ENCODE data around the gene PDE6H.

The PDE6H gene

DNA sequence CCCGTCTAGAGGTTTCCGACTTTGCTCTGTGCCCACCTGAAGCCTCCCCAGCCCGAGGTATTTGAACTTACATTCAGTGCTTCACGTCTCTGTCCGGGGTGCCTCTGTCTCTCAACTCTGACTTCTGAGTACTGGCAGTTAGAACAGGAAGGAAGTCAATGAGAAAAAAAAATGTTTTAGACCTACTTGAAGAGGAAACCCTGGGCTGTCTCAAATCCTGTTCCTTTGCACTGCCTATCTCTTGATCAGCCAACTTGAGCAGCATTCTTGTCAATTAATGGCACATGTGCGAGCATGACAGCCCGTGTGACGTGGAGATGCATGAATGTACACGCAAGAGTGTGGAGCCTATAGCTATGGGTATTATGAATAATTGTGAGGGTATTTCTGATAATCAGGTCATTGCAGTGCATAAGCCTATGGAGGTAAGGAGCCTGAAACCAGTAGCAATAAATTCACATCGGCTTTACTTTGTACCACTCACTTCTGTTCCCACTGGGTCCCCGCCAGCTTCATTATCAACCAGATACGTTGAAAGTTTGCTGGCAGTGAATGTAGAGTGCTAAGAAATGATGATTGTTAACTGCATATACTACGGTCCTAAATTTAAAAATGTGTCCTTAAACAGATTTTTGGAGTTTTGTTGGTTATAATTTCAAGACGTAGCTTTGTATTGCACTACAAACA is 11.2 kb upstream of the PDE6H start, which contains the start of gene ARHGDIB:
Gene ARHGDIB, minus strand, starts transcription at position 136 of the 687 bp plus-strand sequence. CDS start 10,889 bp downstream, outside the sequence.
- TF ChIP-seq, protein P1, sequence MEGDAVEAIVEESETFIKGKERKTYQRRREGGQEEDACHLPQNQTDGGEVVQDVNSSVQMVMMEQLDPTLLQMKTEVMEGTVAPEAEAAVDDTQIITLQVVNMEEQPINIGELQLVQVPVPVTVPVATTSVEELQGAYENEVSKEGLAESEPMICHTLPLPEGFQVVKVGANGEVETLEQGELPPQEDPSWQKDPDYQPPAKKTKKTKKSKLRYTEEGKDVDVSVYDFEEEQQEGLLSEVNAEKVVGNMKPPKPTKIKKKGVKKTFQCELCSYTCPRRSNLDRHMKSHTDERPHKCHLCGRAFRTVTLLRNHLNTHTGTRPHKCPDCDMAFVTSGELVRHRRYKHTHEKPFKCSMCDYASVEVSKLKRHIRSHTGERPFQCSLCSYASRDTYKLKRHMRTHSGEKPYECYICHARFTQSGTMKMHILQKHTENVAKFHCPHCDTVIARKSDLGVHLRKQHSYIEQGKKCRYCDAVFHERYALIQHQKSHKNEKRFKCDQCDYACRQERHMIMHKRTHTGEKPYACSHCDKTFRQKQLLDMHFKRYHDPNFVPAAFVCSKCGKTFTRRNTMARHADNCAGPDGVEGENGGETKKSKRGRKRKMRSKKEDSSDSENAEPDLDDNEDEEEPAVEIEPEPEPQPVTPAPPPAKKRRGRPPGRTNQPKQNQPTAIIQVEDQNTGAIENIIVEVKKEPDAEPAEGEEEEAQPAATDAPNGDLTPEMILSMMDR (IDR thresholded peaks at IDR 0.05; ENCODE audit: insufficient read depth, low read length, missing control alignments) = no peak
- ChIA-PET POLR2A (no interaction called here), CTCF (no interaction called here)
- DNase-seq (ENCODE audit: low read depth, low spot score) = no peak
- H3K4me3 ChIP-seq (ENCODE audit: low read depth, low read length) = no peak within 1 kb of the TSS; the same call in 1 of the 2 replicates

DNA sequence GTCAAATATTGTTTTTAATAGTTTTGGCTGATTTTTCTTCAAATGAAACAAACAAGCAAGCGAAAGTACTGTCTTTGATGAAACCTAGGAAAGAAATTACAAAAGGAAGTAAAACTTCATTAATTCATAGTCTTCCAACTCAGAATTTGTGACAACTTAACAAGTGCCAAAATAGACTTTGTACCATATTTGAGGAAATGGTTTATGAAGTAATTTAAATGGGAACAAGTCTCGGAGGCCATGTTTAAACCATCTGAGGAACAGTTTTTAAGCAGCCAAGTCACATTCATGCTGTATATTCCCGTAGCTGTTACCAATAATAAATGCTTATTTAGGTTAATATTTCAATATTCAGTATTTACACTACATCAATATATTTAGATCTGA is 10.7 kb upstream of the PDE6H start:
- ChIA-PET POLR2A (no interaction called here), CTCF (no interaction called here)
- H3K4me3 ChIP-seq (ENCODE audit: low read depth, low read length) = no peak overlapping the region
- DNase-seq (ENCODE audit: low read depth, low spot score) = no peak
- TF ChIP-seq, protein P1 (IDR thresholded peaks at IDR 0.05; ENCODE audit: insufficient read depth, low read length, missing control alignments) = no peak

DNA sequence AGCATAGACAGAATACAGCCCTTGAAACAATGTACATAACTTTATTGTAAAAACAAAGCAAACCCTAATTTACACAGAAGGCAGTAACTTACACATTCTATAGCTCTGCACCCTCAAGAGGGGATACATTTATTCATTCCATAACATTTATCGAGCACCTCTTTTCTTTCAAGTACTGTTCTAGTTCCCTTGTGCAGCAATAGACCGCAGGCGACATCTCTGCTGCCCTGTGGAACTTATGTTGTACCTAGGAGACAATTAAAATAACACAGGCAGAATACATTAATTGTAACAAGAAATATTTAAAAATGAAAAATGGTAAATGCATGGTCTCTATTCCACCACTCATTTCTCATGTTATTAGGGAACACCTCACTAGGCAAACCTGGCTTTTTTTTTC is 10.0 kb upstream of the PDE6H start:
- CTCF ChIA-PET = no interaction called here

DNA sequence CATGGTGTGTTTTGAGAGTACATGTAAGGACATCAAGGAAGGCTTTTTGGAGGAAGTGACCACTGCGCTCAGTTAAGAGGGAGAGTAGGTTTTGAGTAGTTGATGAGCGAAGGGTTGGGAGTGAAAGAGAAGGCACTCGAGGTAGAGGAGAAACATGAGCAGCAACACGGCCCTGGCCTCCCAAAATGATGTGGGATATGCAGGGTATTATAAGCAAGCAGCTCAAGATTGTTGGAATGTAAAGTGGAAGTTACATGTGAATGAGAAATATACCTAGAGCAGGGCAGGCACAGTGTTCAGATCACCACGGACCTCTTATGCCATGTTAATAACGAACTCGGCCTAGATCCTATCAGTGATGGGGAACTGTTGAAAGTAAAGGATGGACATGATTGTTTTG is 9.3 kb upstream of the PDE6H start:
- CTCF ChIA-PET = interaction anchor here (1.0 kb wide), 1 partner anchor 32 kb away, joined by 3 read pairs; no protein-coding TSS in a partner anchor
- no peak for DNase-seq (ENCODE audit: low read depth, low spot score)
- TF ChIP-seq, protein P1 (IDR thresholded peaks at IDR 0.05; ENCODE audit: insufficient read depth, low read length, missing control alignments) = no peak
- H3K4me3 ChIP-seq (ENCODE audit: low read depth, low read length) = no peak overlapping the region
- POLR2A ChIA-PET = no interaction called here

More for the DNA sequence above, 10.0 kb upstream of the PDE6H start:
- TF ChIP-seq, protein P1 (IDR thresholded peaks at IDR 0.05; ENCODE audit: insufficient read depth, low read length, missing control alignments) = no peak
- no peak overlapping the region for H3K4me3 ChIP-seq (ENCODE audit: low read depth, low read length)
- no peak for DNase-seq (ENCODE audit: low read depth, low spot score)
- POLR2A ChIA-PET = no interaction called here

DNA sequence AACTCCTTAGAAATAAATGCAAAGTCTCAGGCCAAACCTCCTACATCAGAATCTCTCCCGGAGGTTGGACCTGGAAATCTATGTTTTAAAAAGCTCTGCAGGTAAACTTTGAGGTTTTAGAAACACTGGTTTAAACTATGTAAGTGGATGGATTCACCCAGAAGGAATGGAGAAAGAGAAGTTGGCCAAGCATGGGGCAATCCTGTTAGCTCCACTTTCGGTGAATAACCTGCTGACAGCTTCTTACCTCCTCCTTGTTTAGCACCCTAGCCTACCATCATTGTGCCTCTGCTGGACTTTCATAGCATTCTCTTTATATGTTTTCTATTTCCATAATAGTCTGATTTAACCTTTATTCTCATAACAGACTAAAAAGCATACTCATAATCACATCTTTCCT is 8.4 kb upstream of the PDE6H start:
- CTCF ChIA-PET = interaction anchor here (1.0 kb wide), 1 partner anchor 31 kb away, joined by 3 read pairs; no protein-coding TSS in a partner anchor
- DNase-seq (ENCODE audit: low read depth, low spot score) = no peak
- TF ChIP-seq, protein P1 (IDR thresholded peaks at IDR 0.05; ENCODE audit: insufficient read depth, low read length, missing control alignments) = no peak
- POLR2A ChIA-PET = no interaction called here
- no peak overlapping the region for H3K4me3 ChIP-seq (ENCODE audit: low read depth, low read length)

DNA sequence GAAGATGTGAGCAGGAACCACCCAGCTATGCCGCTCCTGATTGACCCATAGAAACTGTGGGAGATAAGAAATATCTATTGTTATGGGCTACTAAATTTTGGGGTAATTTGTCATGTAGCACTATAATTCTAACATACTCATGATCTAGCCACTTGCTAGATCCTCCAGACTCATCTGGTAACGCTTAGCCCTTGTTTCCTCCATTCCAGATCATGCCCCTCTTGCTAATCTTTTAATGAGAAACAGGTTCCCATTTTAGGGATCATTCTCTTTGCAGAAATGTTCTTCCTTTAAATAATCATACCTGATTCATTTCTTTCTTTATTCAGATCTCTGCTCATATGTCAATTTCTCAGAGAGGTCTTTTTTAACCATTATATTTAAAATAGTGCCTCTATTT is 7.6 kb upstream of the PDE6H start:
- ChIA-PET CTCF (no interaction called here), POLR2A (no interaction called here)
- no peak for DNase-seq (ENCODE audit: low read depth, low spot score)
- TF ChIP-seq, protein P1 (IDR thresholded peaks at IDR 0.05; ENCODE audit: insufficient read depth, low read length, missing control alignments) = no peak
- no peak overlapping the region for H3K4me3 ChIP-seq (ENCODE audit: low read depth, low read length)

Data from AG04449 (cell line).